HG02943 (cell line): ENCODE measurements around the gene WDR46.

Source experiments
- ATAC-seq: cut with Tn5 transposase; IDR thresholded peaks from one replicate; pipeline ENCODE4 v1.9.1; 2021; ENCODE audit warnings: mild to moderate bottlenecking, low read depth, moderate library complexity; ENCODE audit not compliant: unreplicated experiment

The WDR46 gene

DNA sequence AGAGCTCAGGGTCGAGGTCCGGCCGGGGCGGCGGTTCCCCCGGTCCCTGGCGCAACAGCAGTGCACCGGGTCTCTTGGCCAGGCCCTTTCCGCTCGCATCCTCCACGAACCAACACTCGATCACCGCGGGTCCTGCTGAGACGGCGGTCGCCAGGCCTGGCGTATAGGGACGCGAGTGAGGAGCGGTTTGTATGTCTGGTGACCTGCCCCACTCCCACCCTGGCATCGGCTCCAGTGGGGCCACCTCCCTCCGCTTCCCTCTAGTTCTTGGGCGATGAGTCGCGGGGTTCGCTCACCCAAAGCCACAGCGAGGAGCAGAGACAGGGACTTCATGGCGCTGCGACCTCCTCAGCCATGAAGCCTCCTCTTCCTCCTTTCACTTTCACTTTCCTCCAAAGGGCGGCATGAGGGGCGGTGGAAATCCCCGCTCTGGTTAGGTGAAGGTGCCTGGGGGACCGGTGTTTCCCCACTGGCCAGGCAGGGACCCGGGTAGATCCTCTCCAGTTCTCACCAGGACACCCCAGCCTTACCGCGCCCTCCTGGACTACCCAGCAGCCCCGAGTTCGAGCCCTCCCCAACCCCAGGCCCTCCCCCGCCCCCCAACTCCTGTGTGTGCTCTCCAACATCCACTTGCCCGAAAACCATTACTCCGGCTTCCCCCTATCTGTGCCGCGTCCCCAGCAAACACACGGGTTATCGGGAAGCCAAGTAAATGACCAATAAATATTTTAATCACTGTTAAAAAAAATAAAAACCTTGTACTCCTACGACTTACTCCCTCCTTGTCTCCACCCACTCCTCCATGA, 24.9 kb upstream of the WDR46 start, which contains the start of gene TAPBP:
TSS of gene TAPBP (minus strand) at position 370 of the 806 bp plus-strand sequence. CDS start at position 333, 37 bp downstream.
- no peak for ATAC-seq

DNA sequence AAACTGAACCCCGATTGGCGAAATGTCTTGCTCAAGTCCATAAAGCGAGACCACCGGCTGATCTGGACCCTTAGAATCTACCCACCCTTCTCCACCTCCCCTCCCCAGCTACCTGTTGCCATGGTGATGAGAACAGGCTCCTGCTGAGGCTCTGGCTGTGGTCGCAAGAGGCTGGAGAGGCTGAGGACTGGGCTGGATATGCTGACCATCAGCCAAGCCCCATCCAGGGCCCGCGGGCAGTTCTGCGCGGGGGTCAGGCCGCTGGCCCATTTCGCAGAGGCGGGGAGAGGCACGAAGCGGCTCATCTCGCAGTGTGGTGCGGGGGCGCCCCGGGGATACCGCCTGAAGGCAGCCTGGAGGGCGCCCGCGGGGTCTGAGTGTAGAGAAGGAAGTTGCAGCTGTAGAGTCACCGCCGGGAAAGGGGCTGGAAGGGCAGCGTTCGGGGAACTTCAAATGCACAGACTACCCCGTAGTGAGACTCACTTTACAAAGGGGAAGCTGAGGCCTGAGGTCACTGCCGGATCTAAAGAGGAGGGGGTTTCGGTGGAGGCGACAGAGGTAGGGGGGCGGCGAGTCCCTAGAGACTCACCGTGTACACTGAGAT, 24.2 kb upstream of the WDR46 start:
- ATAC-seq, result no peak

- no peak for ATAC-seq
These were observed 23.5 kb upstream of the WDR46 start for GRCh38 chr6:33312361-33313104.

- ATAC-seq, result no peak
These were observed 17.3 kb upstream of the WDR46 start for GRCh38 chr6:33306356-33306755.

DNA sequence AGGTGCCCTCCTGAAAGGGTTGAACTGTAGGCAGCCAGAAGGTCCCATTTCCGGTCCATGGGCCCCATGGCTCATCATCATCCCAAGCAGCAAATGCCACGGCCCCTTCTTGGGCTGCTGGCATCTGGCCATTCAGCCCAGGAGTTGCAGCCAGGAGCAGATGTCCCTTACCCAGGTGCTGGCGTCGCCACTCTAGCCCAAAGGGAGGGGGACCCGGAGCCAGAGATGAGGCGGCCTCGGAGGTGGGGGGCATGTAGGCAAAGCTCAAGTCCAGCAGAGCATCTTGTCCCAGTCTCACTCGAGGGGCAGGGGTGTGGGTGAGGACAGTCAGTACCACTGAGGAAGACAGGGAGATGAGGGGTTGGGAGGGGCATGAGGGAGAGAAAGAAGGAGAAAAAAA, 16.0 kb upstream of the WDR46 start:
- ATAC-seq, result no peak

GRCh38 chr6:33304216-33304615, 15.2 kb upstream of the WDR46 start:
- ATAC-seq, result no peak

DNA sequence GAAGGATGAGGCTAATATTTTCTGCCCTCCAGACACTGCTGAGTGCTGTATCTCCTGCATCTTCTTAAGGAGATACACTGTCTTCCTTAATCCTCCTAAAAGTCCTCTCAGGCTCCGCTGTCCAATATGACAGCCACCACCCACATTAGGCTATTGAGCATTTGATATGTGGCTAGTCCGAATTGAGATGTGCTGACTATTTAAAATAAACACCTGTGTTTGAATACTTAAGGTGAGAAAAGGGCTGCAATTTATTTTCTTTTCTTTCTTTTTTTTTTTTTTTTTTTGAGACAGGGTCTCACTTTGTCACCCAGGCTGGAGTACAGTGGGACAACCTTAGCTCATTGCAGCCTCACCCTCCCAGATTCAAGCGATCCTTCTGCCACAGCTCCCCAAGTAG, 12.8 kb upstream of the WDR46 start:
- no peak for ATAC-seq

GRCh38 chr6:33299237-33299944, 10.4 kb upstream of the WDR46 start:
- peak; percentile 57 for ATAC-seq

GRCh38 chr6:33298773-33299236, 9.8 kb upstream of the WDR46 start, which contains the start of gene RGL2:
RGL2 (minus strand) TSS chr6:33298942; CDS start chr6:33298610, 332 bp downstream.
- peak; percentile 33 for ATAC-seq

DNA sequence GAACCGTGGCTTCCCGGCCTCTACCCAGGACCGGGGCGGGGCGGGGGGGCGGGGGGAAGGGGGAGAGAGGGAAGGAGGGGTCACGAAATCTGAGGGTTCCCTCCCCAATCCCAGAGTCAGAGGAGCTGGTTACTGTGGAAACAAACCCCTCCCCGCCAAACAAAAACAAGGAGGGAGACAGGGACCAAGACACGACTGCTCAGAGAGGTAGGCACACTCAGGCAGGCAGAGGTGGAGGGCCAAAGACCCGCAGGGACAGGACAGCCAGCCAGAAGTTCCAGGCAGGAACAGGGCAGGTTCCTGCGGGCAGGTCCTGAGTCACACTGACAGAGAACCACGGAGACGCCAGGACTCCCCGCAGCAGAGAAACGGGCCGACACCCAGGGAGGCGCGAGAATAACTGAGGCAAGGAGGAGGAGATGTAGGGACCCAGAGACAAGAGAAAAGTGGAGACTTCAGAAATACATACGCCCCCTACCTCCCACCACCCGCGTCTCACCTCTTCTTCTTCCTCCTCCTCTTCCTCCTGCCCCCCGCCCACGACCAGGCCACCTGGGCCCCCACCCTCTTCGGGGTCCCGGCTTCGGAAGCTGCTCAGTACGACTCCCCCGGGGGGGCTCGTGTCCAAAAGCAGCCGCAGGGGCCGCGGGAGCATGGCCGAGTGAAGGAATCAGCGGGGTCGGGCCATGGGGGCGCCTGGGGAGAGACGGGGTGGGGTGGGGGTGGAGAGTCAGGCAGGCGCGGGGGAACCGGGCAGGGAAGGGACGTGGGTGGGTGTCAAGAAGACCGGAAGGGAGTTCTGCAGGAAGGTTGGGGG, 9.1 kb upstream of the WDR46 start:
- no peak for ATAC-seq

- ATAC-seq, result no peak
These were observed 8.4 kb upstream of the WDR46 start for GRCh38 chr6:33297406-33297955.

DNA sequence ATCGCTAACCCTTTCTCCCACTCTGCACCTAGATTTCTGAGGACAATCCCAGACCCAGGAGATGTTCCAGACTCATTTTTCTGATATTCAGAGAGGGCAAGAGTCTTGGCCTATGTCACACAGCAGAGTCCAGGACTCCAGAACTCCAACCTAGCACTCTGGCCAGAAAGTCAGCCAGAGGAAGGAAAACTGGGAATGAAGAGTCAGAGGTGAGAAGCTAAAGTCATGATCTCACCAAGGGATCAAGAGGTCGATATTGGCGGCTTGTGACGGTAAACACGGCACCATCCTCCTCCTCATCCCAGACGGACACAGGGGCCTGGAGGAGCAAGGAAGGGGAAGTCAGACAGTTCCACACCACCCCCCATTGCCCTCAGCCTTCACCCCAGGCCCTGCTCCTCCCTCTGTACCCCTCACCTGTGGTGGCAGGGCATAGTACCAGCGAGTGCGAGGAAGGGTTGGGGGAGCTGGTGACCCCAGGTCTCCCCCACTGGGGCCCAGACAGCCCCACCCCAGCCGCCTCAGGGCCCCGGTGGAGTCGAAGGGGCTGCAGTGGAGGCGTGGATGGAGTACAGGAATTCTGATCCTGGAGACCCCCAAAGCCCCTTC, 7.9 kb upstream of the WDR46 start:
- ATAC-seq, result no peak

DNA sequence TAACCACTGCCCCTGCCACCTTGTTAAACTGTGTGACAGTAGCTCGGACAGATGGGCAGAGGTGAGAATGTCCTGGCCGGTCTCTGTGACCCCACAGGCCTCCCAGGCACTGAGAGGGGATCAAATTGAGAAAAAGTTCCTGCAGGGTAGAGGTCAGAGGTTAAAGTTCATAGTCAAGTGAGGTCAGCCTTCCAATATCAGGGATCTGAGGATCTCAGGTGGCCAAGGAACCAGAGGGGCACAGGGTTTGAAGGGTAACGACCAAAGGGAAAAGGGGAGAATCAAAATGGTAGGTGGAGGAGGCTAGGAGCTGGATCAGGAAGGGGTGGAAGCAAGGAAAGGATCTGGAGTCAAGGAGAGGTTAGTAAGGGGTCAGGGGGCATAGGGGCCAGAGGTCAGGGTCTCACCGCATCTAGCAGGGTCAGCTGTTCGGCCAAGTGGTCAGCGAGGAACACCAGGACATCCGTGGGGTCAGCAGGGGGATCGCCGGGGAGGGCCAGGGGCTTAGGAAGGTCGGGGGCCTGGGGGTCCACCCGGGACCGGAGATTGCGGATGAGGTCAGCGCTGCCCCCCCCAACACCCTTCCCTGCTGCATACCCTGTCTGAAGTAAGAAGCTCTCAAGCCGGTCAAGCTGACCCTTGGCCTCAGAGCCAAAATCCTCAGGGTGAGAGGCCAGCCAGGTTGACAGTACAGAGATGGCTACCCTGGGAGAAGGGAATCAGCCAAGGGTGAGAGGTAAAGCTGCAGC, 6.8 kb upstream of the WDR46 start:
- ATAC-seq, result no peak

DNA sequence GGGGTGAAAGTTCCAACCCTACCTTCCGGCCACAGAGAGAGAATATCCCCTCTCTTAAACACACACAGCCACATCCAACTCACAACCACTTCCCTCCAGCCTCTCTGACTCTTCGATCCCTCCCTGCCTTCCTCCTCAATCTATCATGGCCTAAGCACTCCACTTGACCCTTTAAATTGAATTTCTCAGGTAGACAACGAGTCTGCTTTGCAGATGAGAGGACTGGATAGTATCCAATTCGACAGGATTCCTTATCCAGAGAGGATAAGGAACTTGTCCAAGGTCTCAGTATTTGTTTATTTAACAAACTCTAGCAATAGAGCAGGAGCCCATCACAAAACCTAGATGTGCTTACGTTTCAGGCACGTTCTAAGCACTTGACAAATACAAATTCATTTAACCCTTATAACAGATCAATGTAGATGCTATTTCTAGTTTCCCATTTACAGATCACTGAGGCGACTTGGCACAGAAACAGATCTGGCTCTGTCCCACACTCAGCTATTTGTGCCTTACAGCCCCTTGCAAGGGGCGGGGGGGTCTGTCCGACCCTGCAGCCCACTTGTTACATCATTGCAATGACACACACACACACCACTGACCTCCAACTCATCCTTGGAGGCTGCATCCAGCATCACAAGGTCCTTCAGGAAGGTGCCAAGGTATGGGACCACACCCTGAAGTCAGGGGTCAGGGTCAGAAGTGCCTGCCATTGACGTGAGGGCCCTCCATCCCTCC, 5.2 kb upstream of the WDR46 start:
- no peak for ATAC-seq

DNA sequence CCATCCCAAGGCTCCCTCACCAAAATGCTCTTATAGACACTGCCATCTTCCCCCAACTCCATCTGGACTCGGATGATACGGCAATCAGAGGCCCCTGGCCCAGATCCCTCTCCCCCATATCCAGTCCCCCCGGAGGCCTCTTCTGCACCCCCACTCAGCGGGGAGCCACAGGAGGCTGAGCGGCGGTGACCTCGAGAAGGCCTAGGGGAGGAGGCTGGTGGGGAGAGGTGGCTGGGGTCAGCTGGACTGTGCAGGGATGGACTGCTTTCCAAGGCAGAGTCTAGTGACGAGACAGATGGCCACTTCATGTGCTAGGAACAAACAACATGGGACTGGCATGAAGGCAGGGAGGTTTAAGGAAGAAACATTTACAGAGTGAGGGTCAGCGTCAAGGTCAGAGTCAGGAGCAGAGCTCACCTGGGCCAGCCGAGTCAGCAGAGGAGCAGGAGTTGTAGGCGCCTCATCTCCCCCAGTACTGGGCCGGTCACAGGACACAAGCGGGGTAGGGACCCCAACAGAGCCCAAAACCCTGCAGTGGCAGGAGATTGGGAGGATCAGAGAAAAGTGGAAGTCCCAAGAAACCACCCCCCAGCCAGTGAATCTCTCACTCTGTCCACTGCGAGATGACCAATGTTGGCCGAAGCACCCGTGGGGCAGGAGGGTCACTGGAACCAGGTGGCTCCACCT, 4.1 kb upstream of the WDR46 start:
- ATAC-seq, result no peak

DNA sequence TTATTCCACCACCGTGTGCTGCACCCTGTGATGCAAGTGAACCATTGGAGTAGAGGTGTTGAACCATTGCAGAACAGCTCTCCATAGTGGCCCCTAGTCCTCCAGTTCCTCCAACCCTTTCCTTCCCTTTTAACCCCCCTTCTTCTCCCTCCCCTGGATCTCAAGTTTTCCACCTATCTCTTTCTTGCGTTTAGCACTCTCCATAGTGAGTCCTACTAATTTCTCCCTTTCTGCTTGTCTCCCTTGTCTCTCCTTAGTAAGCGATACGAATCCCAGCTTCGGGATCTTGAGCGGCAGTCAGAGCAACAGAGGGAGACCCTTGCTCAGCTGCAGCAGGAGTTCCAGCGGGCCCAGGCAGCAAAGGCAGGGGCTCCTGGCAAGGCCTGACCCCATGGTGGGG, 1.4 kb upstream of the WDR46 start:
- no peak for ATAC-seq

DNA sequence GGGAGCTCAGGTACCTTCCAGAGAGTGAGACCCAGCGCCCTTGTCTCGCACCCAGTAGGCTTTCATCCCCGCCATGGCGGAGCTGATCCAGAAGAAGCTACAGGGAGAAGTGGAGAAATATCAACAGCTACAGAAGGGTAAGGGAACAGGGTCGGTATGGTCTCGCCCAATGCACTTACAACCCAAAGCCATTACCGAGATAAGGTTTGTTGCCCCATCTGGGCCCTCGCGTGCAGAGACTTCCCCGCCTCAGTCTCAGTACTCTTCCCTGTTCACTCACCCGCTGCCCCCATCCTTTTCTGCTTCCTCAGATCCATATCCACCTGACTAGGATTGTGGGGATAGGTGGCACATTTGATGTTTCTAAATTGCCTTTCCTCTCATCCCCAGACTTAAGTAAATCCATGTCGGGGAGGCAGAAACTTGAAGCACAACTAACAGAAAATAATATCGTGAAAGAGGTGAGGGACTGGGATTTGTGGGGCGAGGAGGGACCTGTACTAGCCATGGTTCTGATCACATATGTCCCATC, 811 bp upstream of the WDR46 start:
- peak; percentile 5 for ATAC-seq
